ENCODE measurements around the gene NTNG1. TPM values are rescaled to one million over a fixed set of nuclear protein-coding genes. Genes with fewer than 3 reads are reported as not detected.

NTNG1 gene
- total RNA-seq, 1 donor from 2014 or later = 0.79 TPM

- no peak overlapping the region for H3K27ac ChIP-seq
These were observed 110.2 kb downstream of the NTNG1 start for GRCh38 chr1:107251083-107251482.

GRCh38 chr1:107251839-107252238, 111.0 kb downstream of the NTNG1 start:
- no peak for TF ChIP-seq EZH2 (IDR thresholded peaks at IDR 0.05)
- TF ChIP-seq EZH2phosphoT487 (IDR thresholded peaks at IDR 0.05) = no peak
- no peak for TF ChIP-seq CTCF (IDR thresholded peaks at IDR 0.05)
- Histone ChIP-seq H3K4me1 (peaks cover 13% of the 10 kb centered on the region), H3K9ac (no peak overlapping the region), H3F3A (ENCODE audit: low read depth) (no peaks in the 10 kb centered on the region), H3K79me2 (ENCODE audit: low read depth) (no peaks in the 10 kb centered on the region), H3K36me3 (no peaks in the 10 kb centered on the region), H3K4me2 (no peak overlapping the region), H3K4me3 (no peak overlapping the region), H2AFZ (replicated peaks) (no peak overlapping the region), H4K20me1 (ENCODE audit: low read depth) (no peaks in the 10 kb centered on the region), H3K27ac (no peak overlapping the region), H3K27me3 (no peaks in the 10 kb centered on the region), H3K9me3 (ENCODE audit: low read depth) (no peaks in the 10 kb centered on the region)
- Mint-ChIP-seq H3K4me3 (no peak overlapping the region), H3K4me1 (peaks cover 14% of the 10 kb centered on the region), H3K36me3 (no peaks in the 10 kb centered on the region), H3K27ac (no peak overlapping the region), H3K27me3 (ENCODE audit: insufficient read depth, low read depth) (no peaks in the 10 kb centered on the region), H3K9me3 (no peaks in the 10 kb centered on the region)
- DNase-seq (ENCODE audit: low spot score) = no peak

More at GRCh38 chr1:107251083-107251482, 110.2 kb downstream of the NTNG1 start:
- H3K36me3 ChIP-seq = no peaks in the 10 kb centered on the region
- H2AFZ ChIP-seq (replicated peaks) = no peak overlapping the region
- H3K9ac ChIP-seq = no peak overlapping the region
- H3K27me3 ChIP-seq = no peaks in the 10 kb centered on the region
- no peaks in the 10 kb centered on the region for H3K9me3 ChIP-seq (ENCODE audit: low read depth)
- no peaks in the 10 kb centered on the region for H4K20me1 ChIP-seq (ENCODE audit: low read depth)
- Mint-ChIP-seq H3K9me3 (no peaks in the 10 kb centered on the region), H3K4me1 (peaks cover 14% of the 10 kb centered on the region), H3K27me3 (ENCODE audit: insufficient read depth, low read depth) (no peaks in the 10 kb centered on the region), H3K4me3 (no peak overlapping the region), H3K27ac (no peak overlapping the region), H3K36me3 (no peaks in the 10 kb centered on the region)
- no peak for DNase-seq (ENCODE audit: low spot score)
- no peak overlapping the region for H3K4me2 ChIP-seq
- H3K4me1 ChIP-seq = peaks cover 13% of the 10 kb centered on the region
- no peaks in the 10 kb centered on the region for H3F3A ChIP-seq (ENCODE audit: low read depth)
- no peak overlapping the region for H3K4me3 ChIP-seq
- no peak for TF ChIP-seq CTCF (IDR thresholded peaks at IDR 0.05)
- TF ChIP-seq EZH2 (IDR thresholded peaks at IDR 0.05) = no peak
- TF ChIP-seq EZH2phosphoT487 (IDR thresholded peaks at IDR 0.05) = no peak
- H3K79me2 ChIP-seq (ENCODE audit: low read depth) = no peaks in the 10 kb centered on the region

GRCh38 chr1:107252271-107252670, 111.4 kb downstream of the NTNG1 start:
- H2AFZ ChIP-seq (replicated peaks) = no peak overlapping the region
- Mint-ChIP-seq H3K9me3 (no peaks in the 10 kb centered on the region), H3K4me1 (peaks cover 14% of the 10 kb centered on the region)

More at GRCh38 chr1:107252271-107252670, 111.4 kb downstream of the NTNG1 start:
- H3K4me1 ChIP-seq = peaks cover 13% of the 10 kb centered on the region
- no peak overlapping the region for H3K27ac ChIP-seq
- H3K4me2 ChIP-seq = no peak overlapping the region
- H3F3A ChIP-seq (ENCODE audit: low read depth) = no peaks in the 10 kb centered on the region
- H3K79me2 ChIP-seq (ENCODE audit: low read depth) = no peaks in the 10 kb centered on the region
- no peaks in the 10 kb centered on the region for H3K27me3 ChIP-seq
- no peaks in the 10 kb centered on the region for H3K9me3 ChIP-seq (ENCODE audit: low read depth)
- no peak for TF ChIP-seq EZH2phosphoT487 (IDR thresholded peaks at IDR 0.05)
- no peak for TF ChIP-seq CTCF (IDR thresholded peaks at IDR 0.05)
- TF ChIP-seq EZH2 (IDR thresholded peaks at IDR 0.05) = no peak
- H3K4me3 ChIP-seq = no peak overlapping the region
- H4K20me1 ChIP-seq (ENCODE audit: low read depth) = no peaks in the 10 kb centered on the region
- H3K36me3 ChIP-seq = no peaks in the 10 kb centered on the region
- Mint-ChIP-seq H3K27ac (no peak overlapping the region), H3K36me3 (no peaks in the 10 kb centered on the region), H3K4me3 (no peak overlapping the region), H3K27me3 (ENCODE audit: insufficient read depth, low read depth) (no peaks in the 10 kb centered on the region)
- DNase-seq (ENCODE audit: low spot score) = no peak
- H3K9ac ChIP-seq = no peak overlapping the region

Data from neural progenitor cell (in vitro differentiated cells).